HL-60 (cell line): Measurements from ENCODE around the gene RAP1GAP2.

ENCODE experiments used
- DNase-seq, 2 experiments: peaks; one replicate each; pipeline ENCODE4 v3.0.0-alpha.2; 2010 to 2020; ENCODE audit warnings: low read depth in 1 of 2, low spot score in 1 of 2
- H3K27ac ChIP-seq: fragments of 250-450 bp; sonication (Bioruptor Pico); replicated peaks from 2 replicates; pipeline ENCODE4 v1.5.1; 2020; ENCODE audit warnings: mild to moderate bottlenecking, moderate library complexity
- H3K27me3 ChIP-seq: fragments of 250-450 bp; sonication (Bioruptor Pico); 2 replicates; pipeline ENCODE4 v1.5.1; 2021; ENCODE audit warnings: mild to moderate bottlenecking, moderate library complexity; ENCODE audit not compliant: insufficient read depth, poor library complexity, severe bottlenecking
- H3K4me3 ChIP-seq: replicated peaks from 2 replicates; pipeline ENCODE4 v1.5.1; 2011; ENCODE audit warnings: mild to moderate bottlenecking, control low read depth, low read length; ENCODE audit not compliant: insufficient read depth
- GABPA ChIP-seq: IDR thresholded peaks from 2 replicates; pipeline ENCODE4 v1.6.1; 2012; ENCODE audit warnings: low read depth
- POLR2AphosphoS5 ChIP-seq: IDR thresholded peaks from 2 replicates; pipeline ENCODE4 v1.6.1; 2012; ENCODE audit warnings: low read depth
- SPI1 ChIP-seq: IDR thresholded peaks from 2 replicates; pipeline ENCODE4 v1.6.1; 2012; ENCODE audit warnings: low read depth, mild to moderate bottlenecking, borderline replicate concordance
- TF ChIP-seq, protein P1 (sequence below): IDR thresholded peaks from 2 replicates; pipeline ENCODE4 v1.6.1; 2012; ENCODE audit warnings: low read depth; ENCODE audit not compliant: insufficient replicate concordance
- TF ChIP-seq, protein P2 (sequence below): IDR thresholded peaks from one replicate; pipeline ENCODE4 v1.5.1; 2011; ENCODE audit warnings: low read length, control low read depth, inconsistent platforms; ENCODE audit not compliant: insufficient read depth

RAP1GAP2 gene

GRCh38 chr17:2777242-2777867 lies 18.9 kb upstream of the RAP1GAP2 start:
- H3K27me3 ChIP-seq = peaks cover 9% of the 10 kb centered on the region
- H3K27ac ChIP-seq = no peak overlapping the region
- DNase-seq = no peak
- TF ChIP-seq, protein P1, sequence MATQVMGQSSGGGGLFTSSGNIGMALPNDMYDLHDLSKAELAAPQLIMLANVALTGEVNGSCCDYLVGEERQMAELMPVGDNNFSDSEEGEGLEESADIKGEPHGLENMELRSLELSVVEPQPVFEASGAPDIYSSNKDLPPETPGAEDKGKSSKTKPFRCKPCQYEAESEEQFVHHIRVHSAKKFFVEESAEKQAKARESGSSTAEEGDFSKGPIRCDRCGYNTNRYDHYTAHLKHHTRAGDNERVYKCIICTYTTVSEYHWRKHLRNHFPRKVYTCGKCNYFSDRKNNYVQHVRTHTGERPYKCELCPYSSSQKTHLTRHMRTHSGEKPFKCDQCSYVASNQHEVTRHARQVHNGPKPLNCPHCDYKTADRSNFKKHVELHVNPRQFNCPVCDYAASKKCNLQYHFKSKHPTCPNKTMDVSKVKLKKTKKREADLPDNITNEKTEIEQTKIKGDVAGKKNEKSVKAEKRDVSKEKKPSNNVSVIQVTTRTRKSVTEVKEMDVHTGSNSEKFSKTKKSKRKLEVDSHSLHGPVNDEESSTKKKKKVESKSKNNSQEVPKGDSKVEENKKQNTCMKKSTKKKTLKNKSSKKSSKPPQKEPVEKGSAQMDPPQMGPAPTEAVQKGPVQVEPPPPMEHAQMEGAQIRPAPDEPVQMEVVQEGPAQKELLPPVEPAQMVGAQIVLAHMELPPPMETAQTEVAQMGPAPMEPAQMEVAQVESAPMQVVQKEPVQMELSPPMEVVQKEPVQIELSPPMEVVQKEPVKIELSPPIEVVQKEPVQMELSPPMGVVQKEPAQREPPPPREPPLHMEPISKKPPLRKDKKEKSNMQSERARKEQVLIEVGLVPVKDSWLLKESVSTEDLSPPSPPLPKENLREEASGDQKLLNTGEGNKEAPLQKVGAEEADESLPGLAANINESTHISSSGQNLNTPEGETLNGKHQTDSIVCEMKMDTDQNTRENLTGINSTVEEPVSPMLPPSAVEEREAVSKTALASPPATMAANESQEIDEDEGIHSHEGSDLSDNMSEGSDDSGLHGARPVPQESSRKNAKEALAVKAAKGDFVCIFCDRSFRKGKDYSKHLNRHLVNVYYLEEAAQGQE = no peak
- TF ChIP-seq POLR2AphosphoS5 (no peak), SPI1 (no peak), GABPA (no peak)
- TF ChIP-seq, protein P2, sequence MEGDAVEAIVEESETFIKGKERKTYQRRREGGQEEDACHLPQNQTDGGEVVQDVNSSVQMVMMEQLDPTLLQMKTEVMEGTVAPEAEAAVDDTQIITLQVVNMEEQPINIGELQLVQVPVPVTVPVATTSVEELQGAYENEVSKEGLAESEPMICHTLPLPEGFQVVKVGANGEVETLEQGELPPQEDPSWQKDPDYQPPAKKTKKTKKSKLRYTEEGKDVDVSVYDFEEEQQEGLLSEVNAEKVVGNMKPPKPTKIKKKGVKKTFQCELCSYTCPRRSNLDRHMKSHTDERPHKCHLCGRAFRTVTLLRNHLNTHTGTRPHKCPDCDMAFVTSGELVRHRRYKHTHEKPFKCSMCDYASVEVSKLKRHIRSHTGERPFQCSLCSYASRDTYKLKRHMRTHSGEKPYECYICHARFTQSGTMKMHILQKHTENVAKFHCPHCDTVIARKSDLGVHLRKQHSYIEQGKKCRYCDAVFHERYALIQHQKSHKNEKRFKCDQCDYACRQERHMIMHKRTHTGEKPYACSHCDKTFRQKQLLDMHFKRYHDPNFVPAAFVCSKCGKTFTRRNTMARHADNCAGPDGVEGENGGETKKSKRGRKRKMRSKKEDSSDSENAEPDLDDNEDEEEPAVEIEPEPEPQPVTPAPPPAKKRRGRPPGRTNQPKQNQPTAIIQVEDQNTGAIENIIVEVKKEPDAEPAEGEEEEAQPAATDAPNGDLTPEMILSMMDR = no peak
- no peak overlapping the region for H3K4me3 ChIP-seq

DNA sequence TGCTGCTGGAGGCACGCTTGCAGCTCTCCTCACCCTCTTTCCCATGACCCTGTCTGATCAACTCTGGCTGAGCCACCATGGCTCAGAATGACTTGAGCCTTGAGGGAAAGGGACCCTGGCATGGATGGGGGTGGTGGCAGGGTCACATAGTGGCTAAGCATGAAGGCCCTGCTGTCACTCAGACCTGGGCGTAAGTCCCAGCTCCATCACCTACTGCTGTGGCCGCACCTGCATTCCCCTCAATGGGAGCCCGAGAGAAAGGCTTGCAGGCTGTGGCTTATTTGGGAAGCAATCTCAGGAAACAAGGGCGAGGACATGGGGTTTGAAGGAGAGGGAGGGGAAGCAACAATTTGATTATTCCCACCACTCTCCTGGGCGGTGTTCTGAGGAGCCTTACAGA lies 17.7 kb upstream of the RAP1GAP2 start:
- no peak for DNase-seq
- Histone ChIP-seq H3K4me3 (no peak overlapping the region), H3K27me3 (peaks cover 9% of the 10 kb centered on the region), H3K27ac (no peak overlapping the region)
- TF ChIP-seq SPI1 = no peak
- no peak for TF ChIP-seq POLR2AphosphoS5
- TF ChIP-seq, protein P1 = no peak
- no peak for TF ChIP-seq GABPA
- TF ChIP-seq, protein P2 = no peak

DNA sequence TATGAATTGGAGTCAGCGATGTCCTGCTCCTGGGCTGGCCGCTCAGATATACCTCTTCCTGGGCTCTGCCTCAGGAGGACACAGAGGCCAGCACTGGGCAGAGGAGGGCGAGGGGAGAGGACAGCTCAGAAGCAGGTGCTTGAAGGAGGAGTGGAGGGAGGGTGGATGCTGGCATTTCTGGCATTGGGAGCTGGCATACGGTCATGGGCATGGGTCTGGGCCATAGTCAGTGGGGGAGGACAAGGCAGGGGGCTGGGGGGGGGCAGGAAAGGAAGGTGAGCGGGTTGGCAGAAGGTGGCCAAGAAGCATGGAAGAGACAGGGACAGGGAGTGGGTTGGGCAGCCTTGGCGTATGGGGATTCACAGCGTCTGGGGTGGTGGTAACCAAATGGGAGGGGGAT lies 16.7 kb upstream of the RAP1GAP2 start:
- DNase-seq = no peak
- Histone ChIP-seq H3K27me3 (peaks cover 9% of the 10 kb centered on the region), H3K27ac (no peak overlapping the region), H3K4me3 (no peak overlapping the region)
- TF ChIP-seq, protein P2 = no peak
- TF ChIP-seq POLR2AphosphoS5 (no peak), GABPA (no peak), SPI1 (no peak)
- TF ChIP-seq, protein P1 = no peak
